Right ventricle myocardium inferior (tissue), 1 donor: Measurements from ENCODE around the gene GPC6. TPM values are rescaled to one million over a fixed set of nuclear protein-coding genes. Genes with fewer than 3 reads are reported as not detected.

Experiments
- ATAC-seq: fragments of 200-7000 bp; cut with Tn5 transposase; one replicate; pipeline ENCODE4 v1.9.1; 2020; ENCODE audit warnings: mild to moderate bottlenecking, moderate library complexity
- DNase-seq: peaks from one replicate; pipeline ENCODE4 v3.0.0; 2021; ENCODE audit errors: missing footprints
- intact Hi-C: fragments of 100-400 bp; cut with DNase I; formaldehyde crosslinking; loops from one replicate; pipeline ENCODE4 v1.11.0; 2022
- total RNA-seq: library from RNA; stranded (reverse); fragmentation: NEBNext Ultra II Directional; extraction: Animal tissue kit (Norgen Biotek cat#: 25700); gene quantifications from one replicate; pipeline ENCODE4 v1.2.1, GENCODE V29; 2021
- donor health status: DM: no; HTN: yes; CAD: no; lungs with severe emphysema.

GPC6 gene
- total RNA-seq, 1 donor from 2014 or later: 2.6 TPM

DNA sequence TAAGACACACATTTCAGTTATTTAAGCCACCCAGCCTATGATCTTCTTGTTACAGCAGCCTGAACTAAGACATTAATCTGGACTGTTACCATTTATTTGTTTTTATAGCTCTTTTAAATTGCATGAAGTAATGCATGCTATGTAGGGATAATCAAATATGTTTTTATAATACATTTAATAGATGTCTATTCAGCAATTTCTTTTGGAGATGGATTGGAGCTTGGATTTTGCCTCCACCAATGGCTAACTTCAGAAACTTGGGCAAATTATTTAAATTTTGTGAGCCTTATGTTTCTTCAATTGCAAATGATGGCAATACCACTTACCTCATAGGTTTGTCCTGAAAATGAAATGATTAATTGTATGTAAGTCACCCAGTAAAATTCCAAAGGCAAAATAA lies 288.7 kb downstream of the GPC6 start:
- no peak for DNase-seq
- intact Hi-C loops: no loop called here
- no peak for ATAC-seq

DNA sequence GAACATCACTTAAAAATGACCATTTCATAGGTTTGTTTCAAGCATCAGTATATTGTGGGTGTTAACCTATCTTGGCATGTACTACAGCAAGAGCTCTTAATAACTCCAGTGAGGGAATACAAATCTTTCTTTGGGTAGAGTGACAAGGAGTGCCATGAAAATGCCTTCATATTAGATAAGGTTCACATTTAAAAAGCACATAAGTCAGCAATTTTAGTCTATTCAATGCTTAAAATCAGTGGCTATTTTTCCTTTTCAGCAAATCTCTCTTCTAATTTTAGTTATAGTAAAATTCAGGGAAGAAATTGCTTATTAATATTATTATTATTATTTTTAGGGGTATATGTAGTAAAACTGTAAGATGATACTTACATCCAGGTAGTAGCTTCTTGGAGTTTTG lies 291.1 kb downstream of the GPC6 start:
- intact Hi-C loops: no loop called here
- DNase-seq (no peak), ATAC-seq (no peak)

DNA sequence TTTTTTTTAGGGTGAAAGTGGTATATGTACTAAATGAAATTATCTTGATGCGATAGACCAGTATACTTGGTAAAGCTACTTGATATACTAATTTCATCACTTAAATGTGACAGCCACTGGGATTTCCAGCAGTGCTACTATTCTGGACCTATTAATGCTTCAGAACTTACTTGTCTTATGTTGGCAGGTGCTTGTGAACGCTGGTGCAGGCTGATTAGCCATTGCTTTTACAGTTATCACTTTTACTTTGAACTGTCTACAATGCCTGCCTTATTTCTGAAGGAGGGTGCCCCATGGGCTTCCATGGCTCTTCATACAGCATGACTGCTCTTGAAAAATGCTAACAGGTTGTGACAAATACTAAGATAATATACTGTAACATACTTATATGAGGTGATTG lies 294.7 kb downstream of the GPC6 start:
- intact Hi-C loops: no loop called here
- ATAC-seq (no peak), DNase-seq (no peak)

DNA sequence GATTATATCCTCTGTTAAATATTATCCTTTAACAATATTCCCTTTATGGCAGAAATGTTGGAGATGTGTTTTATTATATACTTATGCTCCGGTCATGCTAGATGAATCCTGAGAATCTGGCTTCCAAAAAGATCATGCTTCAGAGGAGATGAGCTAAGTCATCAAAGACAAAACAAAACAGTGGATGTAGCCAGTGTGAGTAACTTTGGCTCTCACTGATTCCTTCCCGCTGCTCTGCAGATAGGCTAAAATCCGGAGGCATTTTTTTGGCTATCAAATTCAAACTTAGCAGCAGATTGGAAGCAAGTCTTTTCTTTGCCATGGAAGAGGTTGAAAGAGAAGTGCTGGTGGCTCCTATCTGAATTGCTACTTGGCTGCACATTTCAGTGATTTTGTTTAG lies 295.9 kb downstream of the GPC6 start:
- intact Hi-C loops: no loop called here
- ATAC-seq (no peak), DNase-seq (no peak)

DNA sequence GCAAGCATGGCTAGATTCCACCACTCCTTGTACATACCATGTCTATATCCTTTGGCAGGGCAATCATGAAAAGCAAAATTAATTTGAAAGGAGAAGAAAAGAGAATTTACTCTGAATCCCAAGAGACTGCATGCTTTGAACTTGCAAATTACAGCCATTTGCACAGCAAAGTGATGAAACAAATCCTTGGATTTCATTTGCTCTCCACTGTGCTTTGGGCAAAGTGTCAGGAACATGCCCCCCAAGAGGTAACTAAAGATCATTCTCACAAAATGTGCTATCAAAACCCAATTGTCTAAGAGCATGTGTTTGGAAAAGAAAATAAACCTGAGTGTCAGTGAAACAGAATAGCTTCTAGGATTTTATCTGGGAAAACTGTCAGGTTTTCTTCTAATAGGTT lies 298.5 kb downstream of the GPC6 start:
- ATAC-seq (no peak), DNase-seq (no peak)
- intact Hi-C loops: no loop called here

DNA sequence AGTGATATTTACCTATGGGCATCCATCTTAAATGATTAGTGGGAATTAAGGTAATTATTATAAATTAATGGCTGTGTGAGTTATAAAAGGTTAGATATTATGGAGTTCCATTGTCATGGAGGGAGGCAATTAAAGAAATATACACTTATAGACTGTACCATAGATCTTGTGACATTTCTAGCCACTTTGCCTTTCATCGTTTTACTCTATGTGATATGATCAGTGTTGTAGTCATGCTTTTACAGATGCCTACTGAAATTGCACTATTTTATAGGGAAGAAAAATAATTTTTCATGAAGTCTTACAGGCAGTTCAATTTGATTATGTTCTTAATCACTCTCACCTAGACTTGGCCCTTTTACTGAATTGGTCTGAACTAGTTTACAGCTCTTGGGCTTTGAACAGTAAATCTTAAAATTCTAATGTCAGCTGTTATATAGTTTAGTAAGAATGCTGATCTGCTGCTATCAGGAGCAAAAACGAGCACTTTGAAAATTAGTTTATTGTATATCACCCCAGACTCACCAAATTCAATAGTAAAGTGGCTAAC lies 301.2 kb downstream of the GPC6 start:
- DNase-seq (no peak), ATAC-seq (no peak)
- intact Hi-C loops: no loop called here

DNA sequence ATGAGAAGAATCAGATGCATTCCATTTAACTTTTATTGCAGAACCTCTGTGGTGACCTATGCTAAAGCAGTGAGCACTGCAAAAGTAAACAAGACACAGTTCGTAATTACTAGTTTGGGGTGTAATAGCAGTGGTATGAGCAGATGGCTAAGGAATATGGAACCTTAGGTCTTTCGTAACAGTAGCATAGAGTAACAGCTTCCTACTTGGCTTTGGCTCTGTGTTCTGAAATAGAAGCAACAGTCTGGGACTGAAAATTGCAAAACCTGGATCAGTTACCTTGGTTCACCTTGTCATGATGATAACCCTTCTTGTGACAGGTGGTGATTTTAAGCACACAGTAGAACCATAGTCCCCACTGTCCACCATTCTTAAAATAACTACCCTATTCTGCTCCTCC lies 303.4 kb downstream of the GPC6 start:
- no peak for DNase-seq
- ATAC-seq: no peak
- intact Hi-C loops: no loop called here

DNA sequence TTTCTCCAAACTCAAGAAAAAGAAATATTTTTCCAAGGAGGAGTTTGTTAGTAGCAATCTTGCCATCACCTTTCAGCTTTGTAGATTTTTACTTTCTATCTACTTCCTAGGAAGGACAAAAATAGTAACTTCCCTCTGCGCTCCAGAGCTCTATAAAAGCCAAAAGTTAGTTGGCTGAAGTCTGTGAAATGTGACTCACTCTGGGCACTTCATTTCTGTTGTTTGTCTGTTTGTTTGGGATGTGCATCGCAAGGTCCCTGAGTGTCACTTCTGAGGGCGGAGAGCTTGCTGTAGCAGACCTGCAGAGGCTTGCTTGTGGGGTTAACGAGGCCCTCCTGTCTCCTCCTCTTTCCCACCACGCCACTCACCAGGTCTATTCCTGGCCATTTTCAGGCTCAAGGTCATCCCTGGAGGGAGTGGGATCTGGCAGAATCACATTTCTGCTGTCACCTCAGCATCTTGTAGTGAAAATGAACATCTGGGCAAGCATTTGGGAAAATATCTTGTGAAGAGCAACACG lies 307.6 kb downstream of the GPC6 start:
- DNase-seq (no peak), ATAC-seq (peak; percentile 54)
- intact Hi-C loops: no loop called here

DNA sequence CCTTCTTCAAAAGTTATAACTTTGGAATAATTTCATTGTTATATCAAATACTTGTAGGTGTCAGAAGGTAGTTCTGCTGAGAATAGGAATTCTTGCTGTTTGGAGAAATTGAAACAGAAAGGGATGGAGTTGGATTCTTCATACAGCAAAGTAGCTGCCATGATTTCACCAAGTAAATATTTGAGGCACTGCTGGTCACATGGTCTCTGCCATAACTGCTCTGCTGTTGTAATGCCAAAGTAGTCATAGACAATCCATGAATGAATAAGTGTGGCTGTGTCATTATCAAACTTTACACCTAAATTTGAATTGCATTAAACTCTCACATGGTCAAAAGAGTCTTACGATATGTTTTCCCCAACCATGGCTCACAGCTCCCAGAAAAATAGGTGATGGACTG lies 308.6 kb downstream of the GPC6 start:
- intact Hi-C loops: no loop called here
- DNase-seq: no peak
- ATAC-seq: no peak

DNA sequence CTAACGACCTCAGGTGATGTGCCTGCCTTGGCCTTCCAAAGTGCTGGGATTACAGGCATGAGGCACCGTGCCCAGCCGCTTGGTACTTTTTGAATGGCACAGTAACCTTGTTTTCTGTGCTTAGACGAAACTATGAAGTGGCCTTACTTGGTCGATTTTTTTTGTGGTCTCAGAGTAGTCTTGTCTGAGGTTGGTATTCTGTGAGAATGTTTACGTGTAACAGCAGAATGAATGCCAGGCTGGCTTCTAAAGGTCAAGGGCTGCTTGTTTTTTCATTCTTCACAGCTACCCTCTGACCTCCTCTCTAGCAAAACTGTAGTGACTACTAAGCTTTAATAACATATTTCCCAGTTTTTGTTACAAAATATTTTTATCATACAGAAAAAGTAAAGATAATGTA lies 313.3 kb downstream of the GPC6 start:
- no peak for DNase-seq
- no peak for ATAC-seq
- intact Hi-C loops: no loop called here

DNA sequence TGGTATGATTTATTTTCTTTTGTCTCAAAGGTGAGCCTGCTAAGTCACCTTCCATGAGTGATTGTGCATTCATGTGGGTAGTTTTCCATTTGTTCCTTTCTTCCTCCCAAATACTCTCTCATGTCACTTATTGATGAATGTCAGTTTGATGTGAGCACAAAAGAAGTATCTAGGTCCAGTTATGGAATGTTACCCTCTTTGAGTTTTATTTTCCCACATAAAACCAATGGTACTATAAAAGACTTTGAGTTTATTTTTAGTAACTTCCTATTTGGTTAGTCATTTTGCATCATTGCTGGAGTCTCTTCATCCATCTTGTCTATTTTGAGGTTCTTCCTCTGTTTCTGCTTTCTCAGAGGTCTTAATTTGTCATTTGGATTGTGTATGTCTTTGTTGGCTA lies 321.3 kb downstream of the GPC6 start:
- DNase-seq (no peak), ATAC-seq (no peak)
- intact Hi-C loops: no loop called here

DNA sequence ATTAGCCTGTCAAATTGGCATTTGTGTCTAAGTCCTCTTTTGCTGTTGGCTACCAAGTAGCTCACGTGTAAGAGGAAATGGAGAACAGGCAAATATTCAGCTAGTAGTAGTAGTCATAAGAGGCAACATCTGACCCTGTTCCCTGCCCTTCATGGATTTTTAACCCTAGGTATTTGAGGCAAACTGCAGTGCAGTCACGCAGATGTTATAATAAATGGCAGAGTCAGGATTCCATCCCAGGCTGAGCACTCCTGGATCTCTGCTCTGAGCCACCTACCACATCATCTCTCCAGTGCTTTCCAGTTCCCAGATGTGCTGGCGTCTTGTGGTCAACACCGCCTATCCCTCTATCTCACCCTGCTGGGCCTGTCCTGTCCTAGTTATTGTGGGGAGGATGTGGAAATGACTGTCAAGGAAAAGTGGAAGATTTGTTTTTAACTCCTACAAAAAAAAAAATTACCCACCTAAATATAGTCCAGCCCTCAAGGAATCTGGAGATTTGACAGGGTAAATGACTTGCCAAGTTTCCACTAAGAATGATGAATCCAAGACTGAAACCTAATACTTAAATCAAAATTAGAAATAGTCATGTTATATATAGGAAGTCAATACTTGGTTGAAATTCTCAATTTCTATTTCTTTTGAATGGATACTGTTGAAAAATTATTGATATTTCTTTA lies 322.9 kb downstream of the GPC6 start:
- ATAC-seq (no peak), DNase-seq (peak; percentile 26)
- intact Hi-C loops: no loop called here

DNA sequence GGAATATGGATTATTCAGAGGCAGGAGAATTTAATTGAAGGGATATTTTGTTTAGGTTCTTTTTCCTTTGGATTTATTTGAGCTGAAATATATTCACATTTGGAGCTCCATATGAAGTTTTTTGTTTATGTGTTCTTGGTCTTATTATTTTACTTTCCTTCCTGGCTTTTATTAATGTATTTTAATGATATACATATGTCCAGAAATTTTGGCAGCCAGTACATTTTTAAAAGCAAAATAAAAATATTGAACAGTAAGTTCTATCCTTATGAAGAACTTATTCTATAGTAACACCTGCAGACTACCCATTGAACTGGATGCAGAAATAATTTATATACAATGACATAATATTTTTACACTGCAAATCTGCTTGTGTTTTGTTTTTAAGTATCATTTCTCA lies 323.6 kb downstream of the GPC6 start:
- ATAC-seq (no peak), DNase-seq (no peak)
- intact Hi-C loops: no loop called here

DNA sequence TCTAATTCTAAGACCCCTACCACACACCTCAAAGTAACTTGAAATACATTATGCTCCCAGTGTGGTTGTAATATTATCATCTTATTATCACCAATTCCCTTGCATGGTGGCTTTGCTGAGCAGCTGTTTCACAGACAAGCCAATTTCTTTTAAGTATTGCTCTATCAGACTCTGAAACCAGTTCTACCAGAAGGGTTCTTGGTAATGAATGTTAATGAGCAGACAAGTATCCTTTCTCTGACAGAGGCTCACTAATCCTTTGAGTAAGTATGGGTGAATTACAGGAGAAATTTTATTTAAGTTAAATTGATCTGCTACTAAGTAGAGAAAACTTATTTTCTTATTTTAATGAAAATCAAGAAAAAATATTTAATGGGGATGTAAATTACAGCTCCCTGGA lies 326.0 kb downstream of the GPC6 start:
- ATAC-seq (no peak), DNase-seq (no peak)
- intact Hi-C loops: no loop called here

DNA sequence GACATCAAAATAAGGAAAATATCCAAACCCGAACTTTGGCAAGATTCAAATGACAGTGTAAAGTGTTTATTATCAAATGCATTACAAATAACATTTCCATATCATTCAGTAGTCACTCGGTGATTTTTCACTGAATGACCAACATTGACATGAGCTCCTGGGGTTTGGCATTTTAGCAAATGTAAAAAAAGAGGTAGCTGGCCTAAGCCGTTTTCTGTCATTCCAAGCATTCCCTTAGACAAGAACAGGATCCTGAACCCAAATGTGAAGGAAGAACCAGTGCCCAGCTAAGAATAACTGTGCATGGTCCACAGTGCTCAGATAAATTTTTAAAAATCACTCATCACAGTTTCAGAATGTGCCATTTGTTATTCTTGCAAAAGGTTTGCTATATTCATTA lies 327.9 kb downstream of the GPC6 start:
- no peak for DNase-seq
- intact Hi-C loops: no loop called here
- ATAC-seq: no peak

DNA sequence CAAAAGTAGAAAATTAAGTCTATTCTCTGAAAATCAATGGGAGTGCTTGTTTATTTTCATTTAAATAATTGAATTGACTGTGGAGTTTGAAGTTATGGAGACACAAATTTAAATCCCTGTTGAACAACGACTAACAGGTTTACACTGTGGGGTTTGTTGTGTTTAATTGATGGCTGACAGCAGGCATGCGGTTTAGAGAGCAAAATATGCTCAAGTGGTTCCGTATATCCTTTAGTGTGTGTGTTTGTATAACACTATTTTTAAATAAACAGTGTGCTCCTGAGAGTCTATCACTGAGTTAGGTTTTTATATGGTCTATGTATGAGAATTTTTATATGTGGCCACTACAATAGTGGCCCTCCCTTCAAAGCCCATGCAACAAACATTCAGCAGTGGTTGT lies 332.0 kb downstream of the GPC6 start:
- intact Hi-C loops: no loop called here
- ATAC-seq (no peak), DNase-seq (no peak)

DNA sequence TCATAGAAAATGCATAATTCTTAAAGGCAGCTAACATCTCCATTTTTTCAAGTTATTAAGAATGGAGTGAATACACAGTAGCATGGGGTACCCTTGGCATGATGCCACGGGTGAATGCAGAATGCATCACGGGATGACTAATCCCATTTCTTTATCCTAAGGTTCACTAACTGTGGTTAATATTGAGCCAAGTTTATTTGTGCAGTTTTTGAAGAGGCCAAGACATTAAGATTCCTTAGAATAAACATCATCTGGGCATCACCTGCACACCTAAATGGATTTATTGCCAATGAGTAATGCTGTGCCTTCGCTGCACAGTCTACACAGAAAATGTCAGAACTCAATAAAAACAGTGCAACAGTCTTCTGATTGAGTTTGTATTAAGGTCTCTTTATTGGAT lies 333.1 kb downstream of the GPC6 start:
- ATAC-seq (no peak), DNase-seq (no peak)
- intact Hi-C loops: no loop called here

DNA sequence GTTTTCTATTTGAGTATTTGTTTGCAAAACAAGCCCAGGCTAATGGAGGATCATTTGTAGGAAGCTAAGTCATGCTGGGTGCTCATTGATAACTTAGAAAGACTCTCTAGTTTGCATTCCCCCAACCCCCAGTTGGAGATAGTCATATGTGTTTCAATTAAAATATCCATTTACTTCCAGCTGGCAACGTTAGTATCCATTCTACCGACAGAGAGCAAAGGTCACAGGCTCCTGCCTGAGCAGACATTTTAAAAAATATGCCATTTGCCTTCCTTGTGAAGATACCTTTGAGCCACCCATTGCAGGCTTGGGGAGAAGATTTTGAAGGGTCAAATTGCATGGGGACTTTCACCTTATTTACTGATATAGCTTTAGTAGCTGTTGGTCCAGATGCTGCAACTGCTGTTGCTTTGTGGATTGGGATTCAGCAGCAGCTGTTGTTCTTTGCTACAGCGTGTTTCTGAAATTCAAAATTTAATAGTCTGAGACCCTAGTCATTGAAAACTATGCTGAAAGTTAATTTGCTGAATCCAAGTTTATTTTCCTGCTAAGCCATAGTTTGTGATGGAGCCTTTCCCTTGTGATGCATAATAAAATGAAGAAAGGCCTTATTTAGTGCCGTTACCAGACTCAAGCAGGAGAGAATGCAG lies 335.1 kb downstream of the GPC6 start:
- intact Hi-C loops: no loop called here
- ATAC-seq: no peak
- DNase-seq: no peak

DNA sequence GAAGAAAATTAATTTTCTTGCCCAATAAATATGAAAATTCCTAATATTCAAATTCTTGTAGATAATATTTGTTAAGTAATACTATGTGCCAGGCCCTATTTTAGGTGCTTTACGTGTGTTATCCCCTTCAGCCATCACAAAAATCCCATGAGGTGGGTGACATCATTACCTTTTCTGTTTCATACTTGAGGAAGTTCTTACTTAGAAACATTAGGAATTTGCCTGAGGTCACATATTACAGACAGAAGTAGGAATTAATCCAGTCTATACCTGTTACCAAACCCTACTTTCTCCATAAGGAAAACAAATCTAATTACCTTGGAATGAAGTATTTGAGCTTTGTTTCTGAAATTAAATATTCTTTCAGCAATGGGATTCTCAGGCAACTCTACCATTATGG lies 336.1 kb downstream of the GPC6 start:
- DNase-seq (no peak), ATAC-seq (no peak)
- intact Hi-C loops: no loop called here

DNA sequence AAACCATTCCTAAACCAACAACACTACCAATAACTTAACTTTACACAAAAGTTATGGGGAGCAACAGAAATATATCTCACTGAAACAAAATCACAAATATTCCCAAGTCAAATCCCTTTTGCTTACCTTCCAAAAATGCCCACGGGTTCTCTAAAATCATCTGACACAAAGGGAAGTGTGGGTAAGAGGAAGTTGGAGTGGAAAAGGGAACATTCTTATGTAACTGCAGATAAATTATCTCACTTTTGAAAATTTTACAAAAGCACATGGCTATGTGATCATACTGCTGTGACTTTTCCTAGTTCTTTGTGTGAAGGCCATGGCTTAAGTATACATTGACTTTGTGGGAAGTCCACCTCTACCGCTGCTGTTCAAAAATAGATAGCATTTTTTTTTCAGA lies 350.5 kb downstream of the GPC6 start:
- ATAC-seq: no peak
- intact Hi-C loops: no loop called here
- no peak for DNase-seq

DNA sequence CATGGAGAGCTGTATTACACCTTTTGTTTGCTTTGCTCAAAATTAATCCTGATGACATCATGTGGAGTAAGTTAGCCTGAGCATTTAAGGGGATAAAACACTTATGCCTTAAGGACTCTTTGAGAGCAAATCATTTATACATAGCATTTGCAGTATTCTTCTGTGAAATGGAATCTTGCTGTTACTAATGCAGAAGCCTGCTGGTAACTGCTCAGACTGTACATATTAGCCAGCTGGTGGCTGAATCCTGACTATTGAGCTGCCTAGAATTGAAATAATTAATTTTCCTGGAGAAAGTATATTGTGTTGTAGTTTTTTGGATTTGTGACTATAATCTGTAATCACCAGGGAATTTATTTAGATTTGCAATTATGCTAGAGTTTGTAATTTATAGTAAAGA lies 363.2 kb downstream of the GPC6 start:
- ATAC-seq (no peak), DNase-seq (no peak)
- intact Hi-C loops: no loop called here
